HG03159 (cell line): ENCODE measurements around the gene SEMA3B.
"Not testable (repeated sequence)": the region's sequence is repeated elsewhere in the genome, so short reads cannot be mapped to it uniquely, and the experiment has no call there.

Source experiments
- ATAC-seq: cut with Tn5 transposase; IDR thresholded peaks from one replicate; pipeline ENCODE4 v1.9.1; 2021; ENCODE audit warnings: mild to moderate bottlenecking, moderate library complexity; ENCODE audit not compliant: unreplicated experiment

SEMA3B gene

DNA sequence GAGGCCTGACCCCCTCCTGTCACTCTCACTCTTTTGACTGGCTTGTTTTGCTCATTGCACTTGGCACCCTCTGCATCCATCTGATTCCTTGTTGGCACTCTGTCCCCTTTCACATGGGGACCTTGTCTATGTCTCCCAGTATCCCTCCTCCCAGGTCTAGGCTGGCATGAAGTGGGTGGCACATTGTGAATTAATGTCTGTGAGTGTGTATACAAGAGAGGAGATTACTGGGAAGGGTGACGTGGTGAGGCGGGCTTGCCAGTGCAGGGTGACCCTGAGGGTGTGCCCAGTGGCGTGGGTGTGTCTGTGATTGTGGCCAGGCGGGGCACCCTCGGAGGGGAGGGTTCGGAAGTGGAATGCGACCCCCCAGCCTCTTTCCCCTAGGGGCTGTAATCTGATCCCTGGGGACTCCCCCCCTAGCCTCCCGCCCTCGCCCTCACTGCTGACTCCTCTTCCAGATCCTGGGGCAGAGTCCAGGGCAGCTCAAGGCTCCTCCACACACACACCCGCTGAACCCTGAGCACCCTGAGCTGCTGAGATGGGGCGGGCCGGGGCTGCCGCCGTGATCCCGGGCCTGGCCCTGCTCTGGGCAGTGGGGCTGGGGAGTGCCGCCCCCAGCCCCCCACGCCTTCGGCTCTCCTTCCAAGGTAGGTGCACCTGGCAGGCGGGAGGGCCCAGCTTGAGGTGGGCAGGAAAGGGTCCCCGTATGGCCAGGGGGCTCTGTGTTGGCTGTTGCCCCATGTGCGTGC lies at the start of gene SEMA3B:
Gene SEMA3B, plus strand, starts transcription at position 445 of the 749 bp plus-strand sequence. Its CDS starts 94 bp downstream, at position 539.
- ATAC-seq: no peak

DNA sequence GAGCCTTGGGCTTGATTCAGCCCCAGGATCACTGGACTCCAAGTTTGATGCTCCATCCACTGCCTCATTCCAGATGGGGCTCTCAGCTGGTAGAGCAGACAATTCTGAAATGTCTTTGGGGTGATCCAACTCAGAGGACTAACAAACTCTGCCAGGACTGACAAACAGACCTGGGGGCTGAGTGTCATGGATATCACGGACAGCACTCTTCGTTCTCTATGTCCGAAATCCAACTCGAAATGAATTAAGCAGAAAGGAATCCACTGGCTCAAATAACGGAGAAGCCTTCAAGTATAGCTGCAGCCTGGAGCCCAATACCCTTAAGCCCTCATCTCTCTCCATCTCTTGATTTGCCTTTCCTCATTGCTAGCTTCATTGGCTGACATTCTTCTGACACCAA lies 49.7 kb upstream of the SEMA3B start:
- no peak for ATAC-seq

DNA sequence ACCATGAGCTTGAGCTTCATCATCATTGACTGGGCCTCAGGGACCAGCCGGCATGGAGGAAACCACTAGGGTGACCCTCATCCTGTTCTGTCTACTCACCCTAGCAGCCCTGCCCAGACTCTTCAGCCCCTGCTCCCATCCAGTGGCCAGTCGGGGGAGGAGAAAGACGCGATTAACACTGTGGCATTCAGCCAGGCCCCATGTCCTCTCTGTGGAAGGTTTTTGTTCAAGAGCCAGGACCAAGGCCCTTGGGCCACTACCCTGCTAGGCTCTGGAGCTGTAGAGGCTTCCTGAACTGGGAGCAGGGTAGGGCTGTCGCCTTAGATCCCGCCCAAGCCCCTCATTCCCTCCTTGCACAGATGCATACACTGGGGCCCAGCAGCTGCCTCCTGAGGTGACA lies 48.8 kb upstream of the SEMA3B start:
- no peak for ATAC-seq

DNA sequence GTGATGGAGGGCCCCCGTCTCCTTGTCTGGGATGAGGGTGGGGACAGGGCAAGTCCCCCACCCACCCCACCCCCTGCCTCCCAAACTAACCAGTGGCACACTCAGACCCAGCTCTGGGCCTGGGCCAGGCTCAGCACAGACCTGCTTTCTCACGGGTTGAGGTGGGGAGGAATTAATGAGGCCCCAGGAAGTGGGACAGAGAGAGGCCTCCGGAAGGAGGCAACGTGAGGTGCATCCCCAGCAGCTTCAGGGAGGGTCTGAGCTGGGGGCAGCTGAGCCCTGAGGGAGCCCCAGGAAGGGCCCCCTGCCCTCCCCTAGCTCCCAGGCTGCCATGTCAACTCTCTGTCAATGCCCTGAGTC lies 47.9 kb upstream of the SEMA3B start:
- ATAC-seq: no peak

DNA sequence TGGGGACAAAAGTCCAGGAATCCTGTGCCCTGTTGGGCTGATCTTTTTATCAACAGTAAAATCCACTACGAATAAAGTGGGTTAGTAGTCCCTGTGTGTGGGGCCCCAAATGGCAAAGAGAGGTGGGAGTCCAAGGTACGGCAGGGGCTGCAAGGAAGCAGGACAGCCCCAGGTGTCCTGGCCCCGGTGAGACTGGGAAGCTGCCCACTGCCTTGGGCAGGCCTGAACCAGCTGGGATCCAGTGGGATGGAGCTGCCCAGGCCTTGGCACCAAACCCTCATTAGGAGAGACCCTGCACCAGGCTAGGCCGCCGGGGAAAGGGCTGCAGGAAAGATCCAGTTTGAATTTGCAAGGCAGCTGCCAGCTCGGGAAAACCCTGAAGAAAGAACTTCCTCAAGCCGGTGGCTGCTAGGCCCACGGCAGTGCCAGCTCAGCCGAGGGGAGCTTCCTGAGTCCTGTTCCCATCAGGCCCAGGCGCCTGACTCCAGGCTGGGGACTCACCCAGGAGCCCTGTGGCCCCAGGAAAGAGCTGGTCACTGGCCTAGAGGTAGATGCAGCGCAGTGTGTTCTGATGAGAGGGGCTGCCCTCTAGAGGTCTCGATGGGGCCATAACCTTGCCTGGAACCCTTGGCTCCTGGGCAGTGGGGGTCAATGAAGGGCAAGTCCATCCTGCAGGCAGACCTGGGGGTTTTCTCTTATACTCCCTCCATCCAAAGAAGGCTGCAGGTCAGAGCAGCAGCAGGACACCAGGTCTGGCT lies 47.4 kb upstream of the SEMA3B start:
- no peak for ATAC-seq

DNA sequence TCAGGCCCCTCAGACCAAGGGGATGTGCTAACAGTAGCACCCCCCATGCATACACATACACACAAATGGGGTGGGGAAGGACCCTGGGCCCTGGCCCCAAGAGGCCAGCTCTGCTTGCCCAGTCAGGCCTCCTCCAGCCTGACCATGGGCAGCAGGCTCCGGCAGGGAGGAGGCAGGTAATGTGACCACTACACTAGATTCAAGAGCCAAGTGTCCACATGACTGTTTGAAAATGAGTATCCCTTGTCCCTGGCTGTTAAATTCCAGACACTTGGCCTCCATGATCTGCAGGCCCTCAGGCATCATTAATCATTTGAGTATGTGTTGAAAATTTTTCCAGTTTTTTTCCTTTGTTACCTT lies 46.8 kb upstream of the SEMA3B start:
- no peak for ATAC-seq

DNA sequence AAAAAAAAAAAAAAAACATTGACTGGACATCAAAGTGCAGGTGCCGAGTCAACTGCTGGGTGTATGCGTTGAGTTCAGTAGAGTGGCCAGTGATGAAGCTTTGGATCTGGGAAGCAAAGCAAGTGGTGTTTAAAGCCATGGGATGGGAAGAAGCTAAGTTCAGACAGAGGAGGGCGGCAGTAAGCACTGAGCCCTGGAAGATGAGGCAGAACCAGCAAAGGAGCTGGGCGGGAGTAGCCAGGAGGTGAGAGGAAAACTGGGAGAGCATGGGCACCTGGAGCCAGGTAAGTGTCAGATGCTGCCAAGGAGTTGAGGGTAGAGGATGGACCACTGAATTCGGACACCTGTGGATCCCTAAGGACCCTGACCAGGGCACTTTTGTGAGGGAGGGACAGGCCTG lies 44.3 kb upstream of the SEMA3B start:
- ATAC-seq: no peak

DNA sequence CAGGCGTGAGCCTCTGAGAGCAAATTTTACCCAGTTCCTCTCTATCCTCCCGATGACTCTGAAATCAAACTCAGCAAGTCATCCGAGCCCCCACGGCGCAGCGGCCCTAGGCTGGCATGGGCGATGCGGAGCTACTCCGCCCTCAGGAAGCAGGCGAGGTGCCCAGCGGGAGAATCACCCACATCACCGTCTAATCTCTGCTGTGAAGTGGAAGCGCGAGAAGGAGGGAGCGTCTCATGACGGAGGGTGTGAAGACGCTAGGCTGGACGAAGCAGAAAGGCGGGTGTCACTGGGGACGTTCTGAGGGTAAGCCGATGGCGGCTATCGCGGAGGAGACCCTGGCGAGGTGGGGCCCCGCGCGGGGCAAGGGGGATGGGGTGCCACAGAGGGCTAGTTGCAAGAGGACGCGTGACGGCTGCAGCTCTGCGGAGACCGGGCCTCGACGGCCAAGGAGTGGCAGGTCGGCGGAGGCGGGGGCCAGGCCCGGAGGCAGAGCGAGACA lies 42.0 kb upstream of the SEMA3B start:
- ATAC-seq: no peak

DNA sequence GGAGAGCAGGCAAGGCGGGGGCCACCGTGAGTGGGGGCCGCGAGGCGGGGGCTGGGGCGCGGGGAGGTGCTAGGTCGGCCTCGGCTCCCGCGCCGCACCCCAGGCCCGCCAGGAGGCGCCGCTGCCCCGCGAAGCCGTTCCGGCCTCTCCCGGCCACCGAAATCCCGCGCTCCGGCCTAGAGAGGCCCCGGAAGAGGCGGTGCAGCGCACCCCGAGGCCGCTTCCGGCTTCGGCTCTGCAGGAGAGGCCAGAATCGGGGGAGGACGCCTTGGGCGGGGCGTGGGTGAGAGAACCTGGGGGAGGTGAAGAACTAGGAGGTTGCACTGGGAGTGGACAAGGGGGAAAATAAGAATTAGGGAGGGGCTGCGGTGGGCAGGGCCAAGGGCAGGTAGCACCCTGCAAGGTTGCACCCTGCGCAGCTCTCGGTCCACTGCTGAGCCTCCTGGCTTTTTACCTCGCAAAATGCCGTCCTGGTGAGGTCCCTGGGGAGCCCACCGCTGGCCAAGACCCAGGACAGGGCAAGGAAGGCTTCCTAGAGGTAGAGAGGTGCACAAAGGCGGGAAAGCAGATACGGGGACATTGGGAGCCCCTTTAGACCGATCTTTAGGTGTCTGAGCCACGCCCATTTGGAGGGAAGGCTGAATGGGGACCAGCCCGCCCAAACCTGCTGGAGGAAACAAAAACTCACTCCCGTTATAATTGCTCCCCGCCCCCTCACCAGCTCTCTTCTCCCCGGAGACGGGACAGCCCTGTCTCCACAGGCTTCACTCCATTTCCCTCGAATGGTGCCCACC lies 41.4 kb upstream of the SEMA3B start:
- peak; percentile 74 for ATAC-seq

DNA sequence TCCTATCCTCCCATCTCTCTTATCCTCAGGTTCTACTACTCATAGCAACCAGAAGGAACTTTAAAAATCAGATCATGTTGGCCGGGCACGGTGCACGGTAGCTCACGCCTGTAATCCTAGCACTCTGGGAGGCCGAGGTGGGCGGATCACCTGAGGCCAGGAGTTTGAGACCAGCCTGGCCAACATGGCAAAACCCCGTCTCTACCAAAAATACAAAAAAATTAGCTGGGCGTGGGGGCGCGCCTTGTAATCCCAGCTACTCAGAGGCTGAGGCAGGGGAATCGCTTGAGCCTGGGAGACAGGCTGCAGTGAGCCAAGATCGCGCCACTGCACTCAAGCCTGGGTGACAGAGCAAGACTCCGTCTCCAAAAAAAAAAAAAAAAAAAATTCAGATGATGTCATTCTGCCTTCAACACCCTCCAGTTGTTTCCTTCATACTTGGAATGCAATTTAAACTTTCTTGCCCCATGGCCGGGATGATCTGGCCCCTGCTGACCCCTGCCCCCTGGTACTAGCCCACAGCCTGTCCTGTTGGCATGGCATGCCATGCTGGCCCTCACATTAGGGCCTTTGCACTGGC lies 40.7 kb upstream of the SEMA3B start:
- ATAC-seq: not testable (repeated sequence)

DNA sequence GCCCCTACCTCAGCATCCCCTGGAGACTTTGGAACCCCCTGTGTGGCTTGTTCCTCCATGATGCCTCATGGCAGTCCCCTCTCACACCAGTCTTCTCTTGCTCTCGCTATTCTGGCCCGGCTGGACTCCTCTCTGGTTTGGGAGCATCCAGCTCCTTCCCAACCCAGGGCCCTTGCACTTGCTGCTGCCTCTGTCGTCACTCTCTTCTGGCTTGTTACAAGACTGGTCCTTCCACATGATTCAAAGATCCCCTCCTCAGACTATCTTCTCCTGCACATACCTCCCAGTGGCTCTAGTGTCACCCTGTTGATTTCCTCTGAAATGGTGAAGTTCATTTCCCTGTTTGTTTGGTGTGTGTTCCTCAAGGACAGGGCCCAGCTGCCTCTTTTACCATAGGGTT lies 39.5 kb upstream of the SEMA3B start:
- no peak for ATAC-seq

DNA sequence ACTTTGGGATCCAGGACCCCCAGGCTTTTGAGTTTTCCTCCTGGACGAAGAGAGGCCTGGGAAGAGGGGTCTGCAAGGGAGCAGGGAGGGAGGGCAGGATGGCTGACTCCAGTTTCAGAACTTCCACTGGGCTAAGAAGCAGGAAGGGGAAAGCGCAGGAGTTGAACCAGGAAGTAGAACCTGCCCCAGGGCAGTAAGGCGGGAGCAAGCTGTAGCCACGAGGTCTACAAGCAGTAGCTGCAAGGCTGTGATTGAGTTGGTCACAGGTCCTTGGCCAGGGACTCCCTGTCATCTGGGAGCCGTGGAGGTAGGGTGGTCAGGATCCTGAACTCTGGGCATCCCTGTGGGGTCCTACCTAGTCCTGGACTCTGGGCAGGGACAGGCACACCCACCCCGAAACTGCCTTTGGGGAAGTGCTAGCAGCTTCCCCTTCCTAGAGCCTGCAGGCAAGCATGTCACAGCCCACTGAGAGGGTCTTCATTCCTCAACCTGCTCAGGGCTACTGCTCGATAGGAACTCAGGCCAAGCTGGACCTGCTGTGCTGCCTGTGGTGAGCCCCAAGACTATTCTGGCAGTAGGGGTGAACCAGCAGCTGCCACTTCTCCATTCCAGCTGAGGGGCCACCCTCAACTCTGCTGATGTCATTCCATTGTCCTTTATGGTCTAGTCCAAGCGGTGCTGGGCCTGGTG lies 38.7 kb upstream of the SEMA3B start:
- ATAC-seq: no peak

DNA sequence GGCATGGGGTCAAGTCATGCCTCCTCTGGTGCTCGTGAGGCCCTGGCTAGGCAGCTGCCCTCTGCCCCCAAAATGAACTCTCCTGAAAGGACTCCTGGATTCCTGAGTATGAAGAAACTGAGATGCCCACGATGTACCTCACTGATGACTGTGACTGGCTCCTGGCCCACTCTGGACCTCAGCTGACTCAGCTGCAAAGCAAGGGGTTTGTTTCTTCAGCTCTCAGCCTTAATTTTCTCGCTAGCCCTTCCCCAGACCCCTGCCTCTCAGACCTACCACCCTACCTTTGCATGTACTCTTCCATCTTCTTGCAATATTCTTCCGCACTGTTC lies 38.2 kb upstream of the SEMA3B start:
- ATAC-seq: no peak

DNA sequence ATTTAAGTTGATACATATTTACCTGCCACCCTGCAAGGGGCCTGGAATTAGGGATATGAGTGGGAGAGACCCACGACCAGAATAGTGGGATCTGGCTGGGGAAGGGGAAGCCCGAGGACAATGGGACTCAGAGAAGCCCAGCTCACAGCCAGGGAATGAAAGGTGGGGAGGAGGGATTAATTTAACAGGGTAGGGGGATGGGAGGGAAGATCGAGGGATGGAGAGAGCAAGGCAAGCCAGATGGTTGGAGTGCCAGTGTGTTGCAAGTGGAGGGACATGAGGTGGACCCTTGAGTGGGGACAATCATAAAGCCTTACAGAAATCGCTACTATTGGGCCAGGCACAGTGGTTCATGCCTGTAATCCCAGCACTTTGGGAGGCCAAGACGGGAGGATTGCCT lies 37.4 kb upstream of the SEMA3B start:
- no peak for ATAC-seq

DNA sequence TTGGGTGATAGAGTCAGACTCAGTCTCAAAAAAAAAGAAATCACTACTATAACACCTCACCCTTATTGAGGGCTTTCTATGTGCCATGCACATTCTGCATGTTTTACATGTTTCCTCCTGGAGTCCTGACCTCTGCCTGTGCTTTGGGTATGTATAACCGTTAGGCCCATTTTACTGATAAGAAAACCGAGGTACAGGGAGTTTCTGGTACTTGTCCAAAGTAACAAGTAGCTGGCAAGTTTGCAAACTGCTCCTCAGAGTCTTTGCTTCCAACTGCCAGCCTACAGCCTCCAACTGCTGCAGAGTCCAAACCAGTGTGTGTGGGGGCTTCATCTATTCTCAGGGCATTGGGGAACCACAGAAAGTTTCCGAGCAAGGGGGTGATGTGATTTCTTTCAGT lies 36.6 kb upstream of the SEMA3B start:
- ATAC-seq: no peak

DNA sequence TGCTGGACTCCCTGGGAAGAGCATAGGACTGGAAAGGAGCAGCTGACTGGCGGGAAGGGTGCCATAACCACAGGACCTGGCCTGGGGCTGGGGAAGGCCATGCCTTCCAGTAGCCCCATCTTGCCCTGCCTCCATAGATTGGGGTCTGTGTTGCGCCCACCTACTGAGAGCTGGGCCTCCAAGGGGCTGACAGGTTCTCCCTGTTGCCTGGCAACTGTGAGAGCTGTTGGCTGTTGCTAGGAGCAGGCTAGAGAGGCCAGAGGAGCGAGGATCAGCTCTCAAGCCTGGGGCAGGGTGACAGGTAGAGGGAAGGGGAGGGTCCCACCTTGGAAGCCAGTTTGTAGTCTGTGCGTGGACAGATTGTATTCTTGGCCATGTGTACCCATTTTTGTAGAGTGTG lies 35.8 kb upstream of the SEMA3B start:
- no peak for ATAC-seq

DNA sequence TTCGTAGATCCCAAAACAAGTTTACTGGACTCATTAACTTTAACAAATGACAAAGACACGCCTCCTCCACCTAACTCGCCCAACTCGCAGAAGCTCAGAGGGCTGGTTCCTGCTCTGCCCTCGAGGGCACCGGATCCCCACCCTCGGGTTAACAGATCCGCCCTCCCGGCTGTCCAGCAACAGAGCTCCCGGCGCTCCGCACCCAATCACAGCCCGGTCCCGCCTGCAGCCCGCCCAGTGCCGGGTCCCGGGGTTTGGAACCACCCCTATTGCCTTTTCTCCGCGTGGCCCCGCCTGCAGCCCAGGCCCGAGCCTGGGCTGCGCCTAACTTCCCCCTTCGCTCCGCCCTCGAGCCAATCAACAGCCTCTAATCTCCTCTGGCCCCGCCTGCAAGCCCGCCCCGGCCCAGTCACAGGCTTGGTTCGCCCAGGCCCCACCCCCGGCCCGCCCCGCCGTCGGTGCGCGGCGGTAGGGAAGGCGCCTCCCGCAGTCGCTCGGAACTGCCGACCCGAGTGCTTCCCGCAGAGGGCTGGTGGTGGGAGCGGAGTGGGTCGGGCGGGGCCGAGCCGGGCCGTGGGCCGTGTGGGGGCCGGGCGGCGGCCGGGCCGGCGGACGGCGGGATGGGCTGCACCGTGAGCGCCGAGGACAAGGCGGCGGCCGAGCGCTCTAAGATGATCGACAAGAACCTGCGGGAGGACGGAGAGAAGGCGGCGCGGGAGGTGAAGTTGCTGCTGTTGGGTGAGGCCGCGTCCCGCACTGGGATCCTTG lies 33.0 kb upstream of the SEMA3B start, which contains the start of gene GNAI2:
Gene GNAI2, plus strand, starts transcription at position 489 of the 768 bp plus-strand sequence. Its CDS starts 132 bp downstream, at position 621.
- peak; percentile 91 for ATAC-seq

DNA sequence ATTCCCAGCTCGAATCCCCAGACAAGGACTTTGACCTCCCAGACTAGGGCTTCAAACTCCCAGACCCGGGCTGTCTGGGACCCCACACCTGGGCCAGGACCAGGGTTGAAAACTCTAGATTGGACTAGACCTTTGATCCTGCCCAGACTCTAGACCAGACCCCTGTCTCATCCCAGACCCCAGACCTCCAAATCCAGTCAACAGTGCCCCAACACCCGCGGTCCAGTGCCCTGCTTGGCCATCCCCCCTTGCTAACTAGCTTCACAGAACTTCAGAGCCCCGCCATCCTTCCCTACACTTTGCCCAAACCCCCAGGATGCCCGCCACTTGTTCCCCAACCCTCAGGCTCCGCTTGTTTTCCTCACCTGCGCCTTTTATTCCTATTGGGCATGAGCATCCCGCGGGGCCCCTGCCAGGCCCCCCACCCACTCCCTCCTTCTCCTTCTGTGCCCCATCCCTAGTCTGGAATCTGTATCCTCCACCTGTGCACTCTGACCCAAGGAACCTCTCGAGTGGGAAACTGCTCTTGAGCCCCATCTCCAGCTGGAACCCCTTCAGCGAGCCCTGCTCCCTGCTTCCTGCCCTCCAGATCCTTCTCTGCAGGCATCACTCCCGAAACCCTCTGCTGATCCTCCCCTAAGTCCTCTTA lies 32.3 kb upstream of the SEMA3B start:
- no peak for ATAC-seq

DNA sequence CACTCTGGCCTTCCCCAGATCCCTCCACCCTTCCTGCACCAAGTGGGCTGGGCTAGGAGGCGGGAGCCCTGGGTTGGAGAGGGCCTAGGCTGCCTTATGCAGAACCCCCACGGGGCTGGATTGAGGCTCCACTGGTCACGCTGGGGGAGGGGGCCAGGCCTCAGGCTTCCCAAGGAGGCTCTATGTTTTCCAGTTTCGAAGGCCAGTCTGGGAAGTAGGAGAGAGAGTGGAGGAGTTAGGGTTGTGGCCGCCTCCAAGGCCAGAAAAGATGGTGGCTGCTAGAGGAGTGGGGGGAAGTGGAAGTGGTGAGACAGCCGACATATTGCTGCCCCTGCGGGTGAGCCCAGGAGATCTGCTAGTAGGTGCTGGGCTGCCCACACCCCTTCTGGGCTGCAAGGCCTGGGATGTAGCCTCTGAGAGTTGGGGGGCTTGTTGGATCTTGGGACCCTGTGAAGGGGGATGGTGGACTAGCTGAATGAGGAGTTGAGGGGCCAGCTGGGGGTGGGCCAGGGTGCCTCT lies 31.8 kb upstream of the SEMA3B start:
- no peak for ATAC-seq
